Measurements from ENCODE around the gene DIPK1A.
A peak's percentile ranks its signal among the peaks of the same experiment; 100 is the strongest.

The DIPK1A gene

GRCh38 chr1:92837062-92837461 lies 124.2 kb downstream of the DIPK1A start:
- Histone ChIP-seq H3K27ac (no peak overlapping the region), H3K36me3 (ENCODE audit: insufficient read depth, low read length) (peaks cover 97% of the 10 kb centered on the region), H3K9ac (ENCODE audit: insufficient read length) (no peak overlapping the region), H3K4me3 (no peak overlapping the region), H3K9me3 (ENCODE audit: low read depth, low read length) (no peaks in the 10 kb centered on the region)
- TF ChIP-seq FOXP2 (optimal IDR thresholded peaks at IDR 0.05; ENCODE audit: control extremely low read depth, extremely low read length, insufficient read depth) (no peak), POLR2AphosphoS5 (IDR thresholded peaks at IDR 0.05; ENCODE audit: borderline replicate concordance, low read depth, low read length) (no peak), EZH2 (IDR thresholded peaks at IDR 0.05) (no peak)
- no peak for DNase-seq (ENCODE audit: low read depth, low spot score)

- Histone ChIP-seq H3K9me3 (ENCODE audit: low read depth, low read length) (no peaks in the 10 kb centered on the region), H3K36me3 (ENCODE audit: insufficient read depth, low read length) (peaks cover 73% of the 10 kb centered on the region), H3K27ac (no peak overlapping the region), H3K9ac (ENCODE audit: insufficient read length) (peak overlapping the region; percentile 99), H3K4me3 (peak overlapping the region; percentile 94)
- no peak for DNase-seq (ENCODE audit: low read depth, low spot score)
- TF ChIP-seq FOXP2 (optimal IDR thresholded peaks at IDR 0.05; ENCODE audit: control extremely low read depth, extremely low read length, insufficient read depth) = no peak
- no peak for TF ChIP-seq EZH2 (IDR thresholded peaks at IDR 0.05)
- no peak for TF ChIP-seq POLR2AphosphoS5 (IDR thresholded peaks at IDR 0.05; ENCODE audit: borderline replicate concordance, low read depth, low read length)
These were observed 126.6 kb downstream of the DIPK1A start for GRCh38 chr1:92834617-92835016.

- TF ChIP-seq POLR2AphosphoS5 (IDR thresholded peaks at IDR 0.05; ENCODE audit: borderline replicate concordance, low read depth, low read length) = 0 out of 2 replicates have a peak, but pooled peaks have one; percentile 12
- TF ChIP-seq EZH2 (IDR thresholded peaks at IDR 0.05) = no peak
- Histone ChIP-seq H3K9ac (ENCODE audit: insufficient read length) (peak overlapping the region; percentile 99), H3K36me3 (ENCODE audit: insufficient read depth, low read length) (peaks cover 65% of the 10 kb centered on the region), H3K4me3 (peak overlapping the region; percentile 94), H3K9me3 (ENCODE audit: low read depth, low read length) (no peaks in the 10 kb centered on the region), H3K27ac (peak overlapping the region; percentile 67)
- DNase-seq (ENCODE audit: low read depth, low spot score) = no peak
These were observed 127.4 kb downstream of the DIPK1A start for GRCh38 chr1:92833840-92834239.

- Histone ChIP-seq H3K4me3 (peak overlapping the region; percentile 94), H3K27ac (peak overlapping the region; percentile 67), H3K9me3 (ENCODE audit: low read depth, low read length) (no peaks in the 10 kb centered on the region), H3K9ac (ENCODE audit: insufficient read length) (peak overlapping the region; percentile 99), H3K36me3 (ENCODE audit: insufficient read depth, low read length) (peaks cover 53% of the 10 kb centered on the region)
- TF ChIP-seq EZH2 (IDR thresholded peaks at IDR 0.05) (no peak), POLR2AphosphoS5 (IDR thresholded peaks at IDR 0.05; ENCODE audit: borderline replicate concordance, low read depth, low read length) (no peak), FOXP2 (optimal IDR thresholded peaks at IDR 0.05; ENCODE audit: control extremely low read depth, extremely low read length, insufficient read depth) (no peak)
- DNase-seq (ENCODE audit: low read depth, low spot score) = no peak
These were observed 128.6 kb downstream of the DIPK1A start for GRCh38 chr1:92832537-92833114.

- peak within 1 kb of the TSS; percentile 67 for H3K27ac ChIP-seq
- peak within 1 kb of the TSS; percentile 94 for H3K4me3 ChIP-seq
- H3K9ac ChIP-seq (ENCODE audit: insufficient read length) = peak within 1 kb of the TSS; percentile 99
- H3K9me3 ChIP-seq (ENCODE audit: low read depth, low read length) = no peaks in the 10 kb centered on the region
- peak; percentile 64 for TF ChIP-seq FOXP2 (optimal IDR thresholded peaks at IDR 0.05; ENCODE audit: control extremely low read depth, extremely low read length, insufficient read depth)
- no peak for TF ChIP-seq EZH2 (IDR thresholded peaks at IDR 0.05)
- peak; percentile 100 for TF ChIP-seq POLR2AphosphoS5 (IDR thresholded peaks at IDR 0.05; ENCODE audit: borderline replicate concordance, low read depth, low read length)
- peaks cover 46% of the 10 kb centered on the region for H3K36me3 ChIP-seq (ENCODE audit: insufficient read depth, low read length)
- DNase-seq (ENCODE audit: low read depth, low spot score) = peak; percentile 92
These were observed 129.3 kb downstream of the DIPK1A start, which contains the start of gene RPL5 for GRCh38 chr1:92831762-92832536. Gene RPL5 (plus strand): TSS chr1:92832040. CDS start chr1:92832115, 75 bp downstream.

GRCh38 chr1:92831368-92831761 lies 129.9 kb downstream of the DIPK1A start:
- Histone ChIP-seq H3K9ac (ENCODE audit: insufficient read length) (peak overlapping the region; percentile 52), H3K36me3 (ENCODE audit: insufficient read depth, low read length) (peaks cover 41% of the 10 kb centered on the region), H3K9me3 (ENCODE audit: low read depth, low read length) (no peaks in the 10 kb centered on the region), H3K27ac (no peak overlapping the region), H3K4me3 (peak overlapping the region; percentile 94)
- no peak for DNase-seq (ENCODE audit: low read depth, low spot score)
- TF ChIP-seq POLR2AphosphoS5 (IDR thresholded peaks at IDR 0.05; ENCODE audit: borderline replicate concordance, low read depth, low read length) (no peak), FOXP2 (optimal IDR thresholded peaks at IDR 0.05; ENCODE audit: control extremely low read depth, extremely low read length, insufficient read depth) (no peak), EZH2 (IDR thresholded peaks at IDR 0.05) (no peak)

- Histone ChIP-seq H3K9me3 (ENCODE audit: low read depth, low read length) (no peaks in the 10 kb centered on the region), H3K9ac (ENCODE audit: insufficient read length) (no peak overlapping the region), H3K27ac (no peak overlapping the region), H3K4me3 (no peak overlapping the region), H3K36me3 (ENCODE audit: insufficient read depth, low read length) (no peaks in the 10 kb centered on the region)
- DNase-seq (ENCODE audit: low read depth, low spot score) = no peak
- TF ChIP-seq FOXP2 (optimal IDR thresholded peaks at IDR 0.05; ENCODE audit: control extremely low read depth, extremely low read length, insufficient read depth) (no peak), EZH2 (IDR thresholded peaks at IDR 0.05) (no peak), POLR2AphosphoS5 (IDR thresholded peaks at IDR 0.05; ENCODE audit: borderline replicate concordance, low read depth, low read length) (no peak)
These were observed 134.5 kb downstream of the DIPK1A start for GRCh38 chr1:92826792-92827191.

- no peak overlapping the region for H3K27ac ChIP-seq
- no peak overlapping the region for H3K4me3 ChIP-seq
- no peak for DNase-seq (ENCODE audit: low read depth, low spot score)
- H3K36me3 ChIP-seq (ENCODE audit: insufficient read depth, low read length) = no peaks in the 10 kb centered on the region
- no peak overlapping the region for H3K9ac ChIP-seq (ENCODE audit: insufficient read length)
- TF ChIP-seq POLR2AphosphoS5 (IDR thresholded peaks at IDR 0.05; ENCODE audit: borderline replicate concordance, low read depth, low read length) = no peak
- no peak for TF ChIP-seq FOXP2 (optimal IDR thresholded peaks at IDR 0.05; ENCODE audit: control extremely low read depth, extremely low read length, insufficient read depth)
- TF ChIP-seq EZH2 (IDR thresholded peaks at IDR 0.05) = no peak
- no peaks in the 10 kb centered on the region for H3K9me3 ChIP-seq (ENCODE audit: low read depth, low read length)
These were observed 138.4 kb downstream of the DIPK1A start for GRCh38 chr1:92822879-92823278.
